OCI-LY7 (cell line): ENCODE data around the gene ZFHX3. TPM values are rescaled to one million over a fixed set of nuclear protein-coding genes. Genes with fewer than 3 reads are reported as not detected.
A peak's percentile ranks its signal among the peaks of the same experiment; 100 is the strongest.

Source experiments
- BruUV-seq: library from RNA; stranded (reverse); fragments of 400-500 nt; replicated peaks from 2 replicates; lab custom pipeline; 2021; lab: Mats Ljungman, UMichigan
- CTCF ChIA-PET: fragments of 300-600 bp; sonication (Branson Sonifier 250); formaldehyde crosslinking; loops from one replicate; lab custom pipeline; 2022; ENCODE audit warnings: antibody characterized with exemption; ENCODE audit not compliant: unreplicated experiment; lab: Charles Lee
- POLR2A ChIA-PET: fragments of 300-600 bp; sonication (Branson Sonifier 250); formaldehyde crosslinking; loops from one replicate; lab custom pipeline; 2022; ENCODE audit warnings: antibody characterized with exemption; lab: Charles Lee
- DNase-seq: peaks from one replicate; pipeline ENCODE4 v3.0.0-alpha.2; 2015; ENCODE audit warnings: low spot score
- H2AFZ ChIP-seq: fragments of 200-600 bp; sonication (generic), shearing (Covaris generic); 2 replicates; pipeline ENCODE4 v1.6.1; 2014; ENCODE audit warnings: mild to moderate bottlenecking, antibody characterized with exemption, low read length, moderate library complexity
- H3K27ac ChIP-seq: fragments of 200-600 bp; sonication (generic); 2 replicates; pipeline ENCODE4 v1.5.1; 2014; ENCODE audit warnings: mixed run types, low read depth, mild to moderate bottlenecking, moderate library complexity, low read length, inconsistent platforms; ENCODE audit not compliant: poor library complexity, severe bottlenecking
- H3K36me3 ChIP-seq: fragments of 200-600 bp; sonication (generic); 2 replicates; pipeline ENCODE4 v1.6.1; 2014; ENCODE audit warnings: mild to moderate bottlenecking, antibody characterized with exemption, low read length, moderate library complexity, mixed read lengths; ENCODE audit not compliant: insufficient read depth
- H3K4me1 ChIP-seq: fragments of 200-600 bp; sonication (generic); 2 replicates; pipeline ENCODE4 v1.5.1; 2014; ENCODE audit warnings: mild to moderate bottlenecking, low read length; ENCODE audit not compliant: insufficient read depth, poor library complexity, severe bottlenecking
- H3K4me2 ChIP-seq: fragments of 200-600 bp; sonication (generic); 2 replicates; pipeline ENCODE4 v1.6.1; 2014; ENCODE audit warnings: mild to moderate bottlenecking, low read length
- H3K4me3 ChIP-seq: fragments of 200-600 bp; sonication (generic); 2 replicates; pipeline ENCODE4 v1.5.1; 2014; ENCODE audit warnings: mild to moderate bottlenecking, low read depth, low read length; ENCODE audit not compliant: poor library complexity, severe bottlenecking
- H3K79me2 ChIP-seq: fragments of 200-600 bp; sonication (generic); 2 replicates; pipeline ENCODE4 v1.6.1; 2016; ENCODE audit warnings: low read depth, mild to moderate bottlenecking, low read length, moderate library complexity, mixed read lengths; ENCODE audit not compliant: insufficient read depth
- H3K9me2 ChIP-seq: fragments of 200-600 bp; sonication (generic); 2 replicates; pipeline ENCODE4 v1.6.1; 2016; ENCODE audit warnings: mild to moderate bottlenecking, low read length, mixed read lengths; ENCODE audit not compliant: insufficient read depth
- H3K9me3 ChIP-seq: fragments of 200-600 bp; sonication (generic); 2 replicates; pipeline ENCODE4 v1.6.1; 2014; ENCODE audit warnings: mild to moderate bottlenecking, mixed run types, low read length, mixed read lengths
- H4K20me1 ChIP-seq: fragments of 200-600 bp; sonication (generic); 2 replicates; pipeline ENCODE4 v1.6.1; 2014; ENCODE audit warnings: mild to moderate bottlenecking, antibody characterized with exemption, low read length, moderate library complexity, mixed read lengths; ENCODE audit not compliant: insufficient read depth
- CTCF ChIP-seq: fragments of 200-600 bp; sonication (generic); conservative IDR thresholded peaks from 2 replicates; pipeline ENCODE4 v1.5.1; 2014; ENCODE audit warnings: mild to moderate bottlenecking, antibody characterized with exemption, low read length, moderate library complexity, mixed read lengths
- EZH2phosphoT487 ChIP-seq: fragments of 200-600 bp; sonication (generic); IDR thresholded peaks from 2 replicates; pipeline ENCODE4 v1.6.1; 2018; ENCODE audit warnings: low read depth, borderline replicate concordance, mild to moderate bottlenecking, mixed run types, antibody characterized with exemption, low read length, moderate library complexity, mixed read lengths
- intact Hi-C: fragments of 100-400 bp; cut with micrococcal nuclease; formaldehyde crosslinking; loops from one replicate; pipeline ENCODE4 v1.10.0; 2022; ENCODE audit not compliant: unreplicated experiment
- total RNA-seq, 2 experiments: library from RNA; depleted of rRNA in 1 of 2; stranded (reverse); fragments of >200 nt in 1 of 2; shearing (Covaris generic) in 1 of 2; gene quantifications; 2 replicates each; pipeline ENCODE4 v1.2.3, GENCODE V29; 2014 to 2022

ZFHX3 gene
- total RNA-seq, 2 experiments from 2014 or later: 1.3 to 6.2 TPM

DNA sequence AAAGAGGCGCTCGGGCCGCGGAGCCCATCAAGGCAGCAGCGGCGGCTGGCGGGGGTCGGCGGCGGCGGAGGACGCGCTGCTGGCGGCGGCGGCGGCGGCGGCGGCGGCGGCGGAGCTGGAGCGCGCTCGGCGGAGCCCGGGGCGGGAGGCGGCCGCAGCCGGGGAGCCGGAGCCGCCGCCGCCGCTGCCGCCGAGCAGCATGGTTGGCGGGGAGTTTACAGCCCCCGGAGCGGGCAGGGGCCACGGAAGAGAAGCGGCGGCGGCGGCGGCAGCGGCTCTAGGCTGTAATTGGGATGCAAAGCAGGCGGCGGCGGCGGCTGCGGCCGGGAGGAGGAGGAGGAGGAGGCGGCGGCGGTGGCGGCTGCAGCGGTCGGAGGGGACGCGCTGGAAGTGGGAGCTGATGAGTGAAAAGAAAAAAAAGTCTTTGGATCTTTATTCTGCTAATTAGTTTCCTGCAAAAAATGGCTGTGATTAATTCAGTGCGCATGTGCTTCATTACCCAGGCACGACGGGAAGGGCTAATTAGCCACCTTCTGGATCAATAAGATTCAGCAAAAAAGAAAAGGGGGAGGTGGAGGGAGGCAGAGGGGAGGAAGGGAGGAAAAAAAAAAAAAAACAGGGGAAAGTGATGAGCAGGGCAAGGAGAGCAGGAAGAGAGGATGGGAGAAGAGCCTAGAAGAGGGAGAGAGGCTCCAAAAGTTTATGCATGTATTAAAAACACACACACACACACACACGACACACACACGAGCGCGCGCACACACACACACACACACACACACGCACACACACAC, 10.9 kb upstream of the ZFHX3 start:
- H3K4me1 ChIP-seq: peaks cover 46% of the 10 kb centered on the region
- H3K9me3 ChIP-seq: no peaks in the 10 kb centered on the region
- peak overlapping the region; percentile 70 for H2AFZ ChIP-seq
- ChIA-PET POLR2A (interaction anchor here (0.7 kb wide), 3 partner anchors 9 to 165 kb away, joined by 3 to 4 read pairs (median 4); no protein-coding TSS in a partner anchor), CTCF (interaction anchor here (0.5 kb wide), 1 partner anchor 1830 kb away, joined by 7 read pairs; no protein-coding TSS in a partner anchor)
- no TSS peak for BruUV-seq
- peaks cover 14% of the 10 kb centered on the region; the same call in 1 of the 2 replicates for H4K20me1 ChIP-seq
- intact Hi-C loops: loop anchor here (5.0 to 10.0 kb wide), 2 partner anchors 224 to 392 kb away; no protein-coding TSS in a partner anchor
- peak overlapping the region; percentile 40 for H3K27ac ChIP-seq
- peak overlapping the region; percentile 85 for H3K4me3 ChIP-seq
- H3K36me3 ChIP-seq: no peaks in the 10 kb centered on the region
- peak overlapping the region; percentile 93 for H3K4me2 ChIP-seq
- peak; percentile 60 for DNase-seq
- no peak for TF ChIP-seq EZH2phosphoT487
- peaks cover 3% of the 10 kb centered on the region; the same call in 1 of the 2 replicates for H3K79me2 ChIP-seq
- no peaks in the 10 kb centered on the region for H3K9me2 ChIP-seq

DNA sequence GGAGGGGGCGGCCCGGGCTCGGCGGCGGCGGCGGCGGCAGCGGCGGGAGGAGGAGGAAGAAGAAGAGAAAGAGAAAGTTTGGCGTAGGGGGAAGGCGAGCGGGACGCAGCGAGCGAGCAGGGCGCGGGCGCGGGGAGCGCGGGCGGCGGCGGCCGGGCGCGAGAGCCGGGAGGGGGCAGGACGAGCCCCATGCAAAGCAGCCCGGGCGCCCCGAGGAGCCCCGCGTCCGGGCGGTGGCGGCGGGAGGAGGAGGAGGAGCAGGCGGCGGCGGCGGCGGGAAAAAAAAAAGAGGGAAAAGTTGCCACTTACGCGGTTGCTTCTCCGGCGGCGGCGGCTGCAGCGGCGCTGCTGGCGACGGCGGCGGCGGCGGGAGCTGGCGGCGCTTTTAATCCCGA, 10.3 kb upstream of the ZFHX3 start:
- intact Hi-C loops: loop anchor here (5.0 to 10.0 kb wide), 2 partner anchors 223 to 391 kb away; no protein-coding TSS in a partner anchor
- DNase-seq: peak; percentile 72
- Histone ChIP-seq H2AFZ (no peak overlapping the region), H3K27ac (peak overlapping the region; percentile 40), H3K9me3 (no peaks in the 10 kb centered on the region), H3K9me2 (no peaks in the 10 kb centered on the region), H3K4me3 (peak overlapping the region; percentile 85), H3K4me2 (peak overlapping the region; percentile 53; the same call in 1 of the 2 replicates), H4K20me1 (peaks cover 14% of the 10 kb centered on the region; the same call in 1 of the 2 replicates), H3K36me3 (no peaks in the 10 kb centered on the region), H3K4me1 (peaks cover 51% of the 10 kb centered on the region), H3K79me2 (peaks cover 3% of the 10 kb centered on the region; the same call in 1 of the 2 replicates)
- POLR2A ChIA-PET: interaction anchor here (0.7 kb wide), 1 partner anchor 17 kb away, joined by 4 read pairs; no protein-coding TSS in a partner anchor
- no TSS peak for BruUV-seq
- TF ChIP-seq CTCF (no peak), EZH2phosphoT487 (no peak)
- CTCF ChIA-PET: interaction anchor here (0.5 kb wide), 1 partner anchor 1830 kb away, joined by 7 read pairs; no protein-coding TSS in a partner anchor

DNA sequence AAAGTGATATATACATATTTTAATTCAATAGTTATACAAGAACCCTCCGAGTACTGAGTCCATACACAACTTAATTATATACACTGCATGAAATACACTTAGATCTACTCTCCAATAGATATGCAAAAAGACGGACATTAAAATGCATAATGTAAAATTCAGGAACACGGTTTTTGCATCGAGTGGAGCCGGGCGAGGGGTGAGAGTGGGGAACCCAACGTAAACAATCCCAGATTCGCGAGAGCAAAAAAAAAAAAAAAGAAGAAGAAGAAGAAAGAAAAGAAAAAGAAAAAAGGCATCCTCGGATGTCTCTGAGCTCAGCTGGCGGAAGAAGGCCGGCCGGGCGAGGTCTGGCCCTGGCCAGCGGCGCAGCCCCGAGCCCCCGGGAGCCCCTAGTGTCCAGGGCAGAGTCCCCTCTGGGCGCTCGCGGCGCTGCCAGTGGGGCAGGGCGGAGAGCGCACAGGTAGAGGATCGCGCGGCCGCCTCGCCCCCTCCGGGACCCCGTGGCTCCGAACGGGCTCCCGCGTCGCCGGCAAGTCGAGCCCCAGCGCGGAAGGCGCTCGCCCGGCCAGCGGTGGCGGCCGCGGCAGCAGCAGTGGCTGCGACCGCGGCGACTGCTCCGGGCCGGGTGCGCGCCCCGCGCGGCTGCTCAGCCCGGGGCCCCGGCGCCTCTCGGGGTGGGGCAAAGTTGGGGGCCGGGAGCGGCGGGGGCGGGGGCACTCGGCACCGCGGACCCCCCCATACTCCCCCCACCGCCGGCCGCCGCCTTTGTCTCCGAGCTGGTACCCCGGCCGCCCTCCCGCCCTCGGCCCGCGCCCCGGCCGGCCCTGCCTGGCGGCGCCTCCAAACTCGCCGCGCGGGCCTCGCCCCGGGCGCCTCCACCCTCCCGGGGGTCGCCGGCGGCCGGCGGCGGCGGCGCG, 9.6 kb upstream of the ZFHX3 start:
- Histone ChIP-seq H3K9me3 (no peaks in the 10 kb centered on the region), H3K9me2 (no peaks in the 10 kb centered on the region), H3K4me3 (peak overlapping the region; percentile 85), H3K36me3 (no peaks in the 10 kb centered on the region), H3K4me1 (peaks cover 51% of the 10 kb centered on the region), H2AFZ (peak overlapping the region; percentile 21; the same call in 1 of the 2 replicates), H4K20me1 (peaks cover 14% of the 10 kb centered on the region; the same call in 1 of the 2 replicates), H3K4me2 (peak overlapping the region; percentile 72), H3K27ac (no peak overlapping the region), H3K79me2 (peaks cover 3% of the 10 kb centered on the region; the same call in 1 of the 2 replicates)
- DNase-seq: peak; percentile 56
- BruUV-seq: no TSS peak
- intact Hi-C loops: loop anchor here (5.0 to 10.0 kb wide), 2 partner anchors 223 to 390 kb away; no protein-coding TSS in a partner anchor
- CTCF ChIA-PET: no interaction called here
- POLR2A ChIA-PET: interaction anchor here (0.6 to 0.7 kb wide), 2 partner anchors 69 to 690 kb away, joined by 3 to 5 read pairs; no protein-coding TSS in a partner anchor
- TF ChIP-seq EZH2phosphoT487: no peak
- peak; percentile 44 for TF ChIP-seq CTCF
